Diencephalon (tissue), 1 donor: ENCODE data around the gene FAM32A. TPM values are rescaled to one million over a fixed set of nuclear protein-coding genes. Genes with fewer than 3 reads are reported as not detected.

Source experiments
- small RNA-seq: library from RNA; depleted of rRNA; stranded (forward); fragments of <200 nt; gene quantifications from one replicate; pipeline ENCODE3, GENCODE V24; 2014
- total RNA-seq: library from RNA; depleted of rRNA; stranded (reverse); fragments of >200 nt; gene quantifications from one replicate; pipeline ENCODE4 v1.2.3, GENCODE V29; 2014

FAM32A gene
- 105 TPM for total RNA-seq

GRCh38 chr19:16185123-16185767 lies at the start of gene FAM32A:
TSS of gene FAM32A (plus strand) at chr19:16185410. CDS start at chr19:16185443, 33 bp downstream.

GRCh38 chr19:16143399-16144215 lies 41.6 kb upstream of the FAM32A start, which contains the start of gene HSH2D:
TSS of gene HSH2D (plus strand) at chr19:16143685. CDS start at chr19:16148751, 5,066 bp downstream.

DNA sequence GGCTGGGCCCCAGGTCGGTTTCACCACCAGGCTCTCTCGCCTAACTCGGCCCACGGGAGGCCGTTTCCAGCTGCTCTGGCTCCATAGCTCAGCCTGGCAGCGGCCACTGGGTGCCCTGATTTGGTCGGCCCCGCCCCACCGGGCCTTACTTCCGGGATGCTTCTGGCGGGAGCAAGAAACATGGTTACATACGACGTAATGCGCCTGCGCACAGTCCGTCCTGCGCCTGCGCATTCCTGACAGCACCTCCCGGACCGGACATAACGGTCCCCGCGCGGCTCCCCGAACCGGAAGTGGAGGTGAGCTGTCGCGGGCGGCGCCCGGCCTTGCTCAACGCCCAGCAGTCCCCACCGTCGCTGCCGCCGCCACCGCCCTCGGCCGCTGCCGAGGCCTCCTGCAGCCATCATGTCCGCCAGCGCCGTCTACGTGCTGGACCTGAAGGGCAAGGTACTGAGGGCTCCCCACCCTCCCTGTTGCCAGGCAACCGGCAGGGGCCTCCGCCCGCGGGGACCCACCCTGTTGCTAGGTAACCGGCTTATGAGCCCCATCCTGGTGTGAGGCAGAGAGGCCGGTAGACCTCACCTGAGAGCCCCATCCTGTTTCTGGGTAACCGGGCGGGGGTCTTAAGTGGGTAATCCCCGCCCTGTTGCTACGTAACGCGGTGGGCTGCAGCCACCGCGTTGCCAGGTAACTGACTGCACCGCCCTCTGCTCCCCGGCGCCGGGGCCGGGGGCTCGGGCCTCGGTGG lies 12.6 kb downstream of the FAM32A start, which contains the start of gene AP1M1:
Gene AP1M1, plus strand, starts transcription at position 290 of the 748 bp plus-strand sequence. Its CDS starts 116 bp downstream, at position 406.

Small RNAs within 50 kb of the gene (small RNA-seq; reads per million reads assigned to genes)
- not detected for gene RF00017

Other genes starting within 250 kb of the FAM32A start
- gene OR10H4, start 236.4 kb upstream of the FAM32A start, total RNA-seq, result not detected
- 106 TPM for gene TPM4, start 108.9 kb upstream of the FAM32A start, total RNA-seq
- 42.2 TPM for gene RAB8A, start 73.5 kb upstream of the FAM32A start, total RNA-seq
- gene HSH2D, start 41.7 kb upstream of the FAM32A start, total RNA-seq, result not detected
- not detected for gene CIB3, start 11.9 kb upstream of the FAM32A start, total RNA-seq
- gene AP1M1, start 12.5 kb downstream of the FAM32A start, total RNA-seq, result 40.8 TPM
- gene KLF2, start 139.4 kb downstream of the FAM32A start, total RNA-seq, result 3.9 TPM